Stimulated activated CD4-positive, alpha-beta T cell treated with anti-CD3 and anti-CD28 coated beads, Interleukin-4, amount 100 ng/mL, for 4 hours (primary cell): ENCODE data around the gene AFDN.
"Not testable (repeated sequence)": the region's sequence is repeated elsewhere in the genome, so short reads cannot be mapped to it uniquely, and the experiment has no call there.

Source experiments
- DNase-seq, 2 experiments: peaks; one replicate each; pipeline ENCODE4 v3.0.0-alpha.2; 2020

Gene AFDN

DNA sequence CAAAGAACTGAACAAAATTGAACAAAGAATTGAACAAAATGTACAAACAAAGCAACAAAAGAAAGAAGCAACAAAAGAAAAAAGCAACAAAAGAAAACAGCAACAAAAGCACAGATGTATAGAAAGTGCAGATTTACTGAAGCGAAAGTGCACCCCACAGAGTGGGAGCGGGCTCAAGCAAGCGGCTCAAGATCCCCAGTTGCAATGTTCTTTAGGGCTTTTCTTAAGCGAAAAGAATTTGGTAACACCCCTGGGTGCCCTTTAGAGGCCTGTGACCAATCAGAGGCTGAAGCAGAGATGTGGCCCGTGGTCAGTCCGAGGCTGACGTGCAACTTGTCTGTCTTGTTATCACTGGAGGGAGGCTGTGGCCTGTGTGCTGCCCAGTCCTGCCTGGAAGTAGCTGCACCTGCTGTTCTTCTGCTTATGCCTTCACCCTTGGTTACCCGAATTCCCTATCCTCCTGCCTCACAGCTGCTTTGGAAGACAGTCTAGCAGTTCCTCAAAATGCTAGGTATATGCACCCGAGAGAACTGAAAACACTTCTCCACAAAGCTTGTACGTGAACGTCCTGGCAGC, 157.5 kb downstream of the AFDN start:
- no peak for DNase-seq

DNA sequence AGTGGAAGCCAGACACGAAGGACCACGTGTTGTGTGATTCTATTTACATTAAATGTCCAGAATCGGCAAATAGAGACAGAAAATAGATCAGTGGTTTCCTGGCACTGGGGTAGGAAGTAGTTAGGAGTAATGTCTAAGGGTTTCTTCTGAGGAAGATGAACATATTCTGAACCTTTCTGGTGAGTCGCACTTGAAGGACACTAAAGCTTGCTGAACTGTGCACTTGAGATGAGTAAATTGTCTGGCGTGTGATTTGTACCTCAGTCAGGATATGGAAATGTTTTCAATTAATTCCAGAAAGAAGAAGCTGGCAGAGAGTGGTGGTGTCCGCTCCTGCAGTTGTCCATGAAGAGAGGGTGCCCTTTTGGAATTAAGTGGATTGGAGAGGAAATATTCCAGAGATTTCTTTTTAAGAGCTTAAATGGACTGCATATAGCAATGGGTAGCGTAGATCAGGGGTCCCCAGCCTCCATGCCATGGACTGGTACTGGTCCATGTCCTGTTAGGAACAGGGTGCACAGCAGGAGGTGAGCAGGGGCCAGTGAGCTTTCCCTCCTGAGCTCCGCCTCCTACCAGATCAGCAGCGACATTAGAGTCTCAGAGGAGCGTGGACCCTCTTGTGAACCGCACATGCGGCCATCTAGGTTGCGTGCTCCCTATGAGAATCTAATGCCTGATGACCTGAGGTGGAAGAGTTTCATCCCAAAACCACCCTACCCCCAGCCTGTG, 158.3 kb downstream of the AFDN start:
- DNase-seq = no peak

DNA sequence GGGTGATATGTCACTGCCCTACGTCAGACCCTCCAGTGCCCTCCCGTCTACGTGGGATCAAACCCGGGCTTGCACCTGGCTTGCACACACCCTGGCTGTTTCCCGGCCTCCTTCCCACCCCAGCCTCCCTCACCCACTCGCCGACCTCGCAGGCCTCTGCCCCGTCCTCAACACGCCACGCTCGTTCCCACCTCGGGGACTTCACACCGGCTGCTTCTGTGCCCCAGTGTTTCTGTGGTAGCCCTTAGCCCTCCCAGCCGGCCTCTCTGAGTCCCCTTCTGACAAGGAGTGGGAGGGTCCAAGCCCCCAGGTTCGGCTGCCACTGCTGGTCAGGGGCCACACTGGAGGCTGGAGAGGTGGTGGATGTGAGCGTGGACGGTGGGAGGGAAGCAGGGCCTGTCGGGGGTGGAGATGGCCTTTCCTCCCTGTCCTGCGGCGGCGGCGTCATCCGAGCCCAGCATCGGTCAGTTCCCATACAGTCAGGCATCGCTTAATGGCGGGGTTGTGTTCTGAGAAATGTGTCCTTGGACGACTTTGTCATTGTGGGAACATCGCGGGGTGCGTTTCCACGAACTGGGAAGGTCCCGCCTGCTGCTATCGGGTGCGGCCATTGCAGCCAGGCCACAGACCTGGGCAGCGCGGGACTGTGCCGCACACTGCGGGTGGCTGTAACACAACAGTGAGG, 159.3 kb downstream of the AFDN start:
- DNase-seq = no peak

DNA sequence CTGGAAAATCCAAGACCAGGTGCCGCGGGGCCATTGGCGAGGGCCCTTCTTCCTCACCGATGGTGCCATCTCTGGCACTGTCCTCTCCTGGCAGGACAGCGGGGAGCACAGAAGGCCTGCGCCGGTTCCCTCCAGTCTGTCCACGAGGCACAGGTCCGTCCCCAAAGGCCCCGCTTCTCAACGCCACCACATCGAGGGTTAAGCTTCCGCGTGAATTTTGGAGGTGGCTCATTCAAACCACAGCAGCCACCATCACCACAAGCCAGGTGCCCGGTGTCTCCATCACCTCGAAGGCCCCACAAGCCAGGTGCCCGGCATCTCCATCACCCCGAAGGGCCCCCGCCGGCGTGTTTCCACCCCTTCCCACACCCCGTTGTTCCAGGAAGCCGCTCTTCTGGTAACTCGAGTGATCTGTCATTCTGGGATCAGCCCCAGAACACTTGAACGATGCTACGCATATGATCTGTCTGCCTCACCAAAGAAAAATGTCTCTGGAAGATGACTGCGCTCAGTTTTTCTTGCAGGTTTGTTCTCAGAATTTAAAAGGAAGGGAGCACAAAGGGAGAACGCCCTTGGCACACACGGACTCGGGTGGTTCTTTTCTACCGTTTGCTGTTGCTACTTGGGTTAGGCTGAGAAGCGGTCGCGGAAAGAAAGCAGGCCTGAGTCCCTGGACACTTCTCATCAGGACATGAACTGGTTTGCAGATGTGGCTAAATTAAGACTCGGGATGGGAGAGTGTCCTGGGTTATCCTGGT, 160.9 kb downstream of the AFDN start:
- DNase-seq = no peak

DNA sequence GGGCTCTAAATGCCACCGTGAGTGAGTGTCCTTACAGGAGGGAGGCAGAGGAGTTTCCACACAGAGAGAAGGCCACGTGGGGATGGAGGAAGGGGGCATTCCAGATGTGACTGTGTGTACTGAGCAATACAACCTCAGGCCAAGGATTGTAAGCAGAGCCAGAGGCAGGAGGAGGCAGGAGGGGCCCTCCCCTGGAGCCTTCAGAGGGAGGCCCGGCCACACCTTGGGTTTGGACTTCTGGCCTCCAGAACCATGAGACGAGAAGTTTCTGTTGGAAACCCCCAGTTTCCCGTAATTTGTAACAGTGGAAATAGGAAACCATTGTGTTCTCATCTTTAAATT, 161.4 kb downstream of the AFDN start:
- no peak for DNase-seq

DNA sequence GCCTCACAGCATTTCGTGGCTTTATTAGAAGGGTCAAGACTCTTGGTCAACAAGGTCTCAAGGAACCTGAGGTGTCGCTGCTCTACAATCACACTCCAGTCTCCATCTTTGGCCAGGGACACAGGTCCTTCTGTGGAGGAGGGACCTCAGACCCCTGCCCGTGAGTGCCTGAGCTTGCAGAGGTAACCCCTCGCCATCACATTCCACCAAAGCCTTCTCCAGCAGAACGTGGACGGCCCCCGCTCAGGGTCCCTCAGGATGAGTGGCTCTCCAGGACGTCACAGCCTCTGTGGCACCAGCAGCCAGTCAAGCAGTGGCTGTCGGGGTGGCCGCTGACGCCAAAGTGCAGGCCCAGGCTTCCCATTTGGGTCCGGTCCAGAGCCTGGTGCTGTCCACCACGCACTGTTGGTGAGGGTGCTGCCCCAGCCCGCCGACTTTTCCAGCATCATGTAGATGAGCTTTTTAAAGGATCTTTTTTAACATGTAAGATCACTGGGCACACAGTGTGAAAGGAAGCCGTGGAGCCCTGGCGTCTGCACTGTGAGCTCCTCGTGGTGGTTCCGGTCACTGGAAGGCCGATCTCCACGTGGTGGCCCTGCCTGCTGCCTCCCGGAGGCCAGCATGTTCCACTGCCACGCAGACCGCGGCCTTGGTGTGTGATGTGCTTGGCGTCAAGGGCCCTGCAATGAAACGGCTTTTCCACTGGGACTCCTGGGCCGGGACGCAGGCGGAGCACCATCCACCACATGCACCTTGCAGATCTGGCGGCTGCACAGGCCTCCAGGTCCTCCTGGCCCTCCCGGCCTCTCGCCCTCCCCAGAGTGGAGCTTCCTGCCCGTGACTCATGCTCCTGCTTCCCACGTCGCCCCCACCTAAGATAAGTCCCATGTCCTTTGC, 162.5 kb downstream of the AFDN start:
- DNase-seq = no peak

DNA sequence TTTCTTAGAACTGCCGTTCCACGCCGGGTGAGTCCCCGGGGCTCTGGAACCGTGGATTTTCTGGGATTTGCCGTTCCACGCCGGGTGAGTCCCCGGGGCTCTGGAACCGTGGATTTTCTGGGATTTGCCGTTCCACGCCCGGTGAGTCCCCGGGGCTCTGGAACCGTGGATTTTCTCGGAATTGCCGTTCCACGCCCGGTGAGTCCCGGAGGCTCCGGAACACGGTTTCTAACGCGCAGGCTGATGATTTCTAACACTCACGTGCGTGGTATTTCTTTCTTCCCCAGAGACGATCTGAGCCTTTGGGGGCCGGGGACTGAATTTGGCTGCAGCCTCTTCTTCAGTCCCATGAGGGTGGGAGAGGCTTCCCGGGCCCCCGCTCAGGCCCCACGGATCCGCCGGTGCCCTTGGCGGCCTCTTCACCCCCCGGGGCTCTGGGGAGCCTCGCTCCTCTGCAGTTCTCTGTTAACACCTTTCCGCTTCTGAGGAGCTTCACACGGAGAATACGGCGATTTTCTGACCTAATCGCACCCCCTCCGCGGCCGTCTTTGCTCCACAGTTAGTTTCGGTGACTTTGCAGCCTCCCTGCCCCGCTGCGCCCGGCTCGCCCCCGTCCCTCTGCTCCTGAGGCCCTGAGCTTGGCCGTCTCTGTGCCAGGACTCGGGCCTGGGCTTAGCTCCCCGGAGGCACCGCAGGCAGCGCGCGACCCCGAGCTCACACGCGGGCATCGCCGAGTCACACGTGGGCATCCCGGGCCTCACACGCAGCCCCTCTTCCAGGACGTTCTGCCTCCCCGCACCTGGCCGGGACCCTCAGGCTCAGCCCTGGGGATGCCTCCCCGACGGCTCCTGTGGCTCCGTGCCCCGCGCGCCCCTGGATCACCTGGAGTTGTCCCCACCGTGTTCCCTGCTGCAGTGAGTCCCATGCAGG, 163.6 kb downstream of the AFDN start:
- no peak for DNase-seq

DNA sequence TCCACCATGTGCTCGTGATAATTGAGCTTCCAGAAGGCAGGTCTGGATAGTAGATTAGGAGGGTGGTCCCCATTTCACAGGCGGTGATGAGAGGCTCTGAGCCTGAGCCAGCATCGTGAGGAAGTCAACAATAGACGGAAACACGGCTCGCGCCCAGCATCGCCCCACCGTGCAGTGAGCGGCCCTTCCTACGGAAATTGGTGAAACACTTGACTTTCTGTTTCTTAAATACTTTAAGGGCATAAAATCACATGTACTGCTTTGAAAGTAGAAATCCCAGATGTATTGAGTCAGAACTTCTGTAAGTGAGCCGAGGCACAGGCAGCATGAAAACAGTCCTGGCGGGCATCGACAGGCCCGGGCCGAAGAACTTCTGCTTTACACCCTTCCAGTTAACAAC, 166.5 kb downstream of the AFDN start:
- no peak for DNase-seq

DNA sequence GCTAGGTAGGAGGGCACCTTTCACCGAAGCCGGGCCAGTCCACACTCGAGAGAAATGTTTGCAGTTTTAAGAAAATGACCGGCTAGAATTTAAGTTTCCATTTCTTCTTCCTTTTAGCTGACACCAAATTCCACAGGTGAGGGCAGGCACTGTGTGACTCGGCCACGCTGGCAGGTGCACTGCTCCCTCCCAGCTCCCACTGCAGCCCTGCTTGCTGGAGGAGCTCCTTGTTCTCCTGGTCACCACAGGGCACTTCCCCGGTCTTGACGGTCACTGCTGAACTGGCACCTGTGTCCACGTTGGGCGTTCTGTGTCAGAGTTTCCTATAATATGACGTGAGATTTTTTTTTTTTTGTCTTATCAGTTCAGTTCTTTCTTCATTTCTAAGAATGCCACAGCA, 167.1 kb downstream of the AFDN start:
- no peak for DNase-seq

DNA sequence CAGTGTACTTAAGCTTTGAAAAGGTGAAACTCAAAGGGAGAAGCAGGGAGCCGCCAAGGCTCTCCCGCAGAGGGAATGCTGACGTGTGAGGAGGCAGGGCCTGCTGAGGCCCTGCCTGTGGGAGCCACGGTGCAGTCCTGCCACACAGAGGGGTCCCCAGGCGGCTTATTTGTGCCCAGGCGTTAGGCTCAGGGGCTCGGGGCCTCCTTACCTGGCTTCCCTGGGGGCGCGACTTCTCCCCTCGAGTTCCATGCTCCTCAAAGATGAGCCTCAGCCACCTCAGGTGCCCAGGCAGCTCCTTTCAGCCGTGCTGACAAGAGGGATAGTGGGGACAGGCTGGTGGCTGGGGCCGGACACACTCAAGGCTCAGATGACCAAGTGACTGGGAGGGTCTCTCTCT, 168.6 kb downstream of the AFDN start:
- DNase-seq = no peak

DNA sequence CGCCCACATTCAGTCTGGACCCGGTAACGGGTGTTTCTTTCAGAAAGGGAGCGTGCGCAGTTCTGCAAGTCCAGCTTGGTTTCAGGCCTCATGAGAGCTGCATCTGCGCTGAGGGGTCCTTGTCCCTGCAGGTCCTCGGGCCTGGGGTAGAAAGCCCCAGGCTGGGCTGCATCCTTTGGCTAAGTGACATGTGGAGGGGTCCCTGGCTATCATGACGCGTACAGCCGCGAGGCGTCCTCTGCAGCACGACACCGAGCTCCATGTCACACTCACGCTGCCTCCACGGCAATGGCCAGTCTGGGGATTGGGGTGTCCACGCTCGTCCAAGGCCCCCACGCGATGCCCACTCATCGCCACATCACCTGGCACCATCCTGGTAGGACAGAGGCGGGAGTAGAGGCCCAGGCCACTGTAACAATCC, 169.0 kb downstream of the AFDN start:
- DNase-seq = no peak

DNA sequence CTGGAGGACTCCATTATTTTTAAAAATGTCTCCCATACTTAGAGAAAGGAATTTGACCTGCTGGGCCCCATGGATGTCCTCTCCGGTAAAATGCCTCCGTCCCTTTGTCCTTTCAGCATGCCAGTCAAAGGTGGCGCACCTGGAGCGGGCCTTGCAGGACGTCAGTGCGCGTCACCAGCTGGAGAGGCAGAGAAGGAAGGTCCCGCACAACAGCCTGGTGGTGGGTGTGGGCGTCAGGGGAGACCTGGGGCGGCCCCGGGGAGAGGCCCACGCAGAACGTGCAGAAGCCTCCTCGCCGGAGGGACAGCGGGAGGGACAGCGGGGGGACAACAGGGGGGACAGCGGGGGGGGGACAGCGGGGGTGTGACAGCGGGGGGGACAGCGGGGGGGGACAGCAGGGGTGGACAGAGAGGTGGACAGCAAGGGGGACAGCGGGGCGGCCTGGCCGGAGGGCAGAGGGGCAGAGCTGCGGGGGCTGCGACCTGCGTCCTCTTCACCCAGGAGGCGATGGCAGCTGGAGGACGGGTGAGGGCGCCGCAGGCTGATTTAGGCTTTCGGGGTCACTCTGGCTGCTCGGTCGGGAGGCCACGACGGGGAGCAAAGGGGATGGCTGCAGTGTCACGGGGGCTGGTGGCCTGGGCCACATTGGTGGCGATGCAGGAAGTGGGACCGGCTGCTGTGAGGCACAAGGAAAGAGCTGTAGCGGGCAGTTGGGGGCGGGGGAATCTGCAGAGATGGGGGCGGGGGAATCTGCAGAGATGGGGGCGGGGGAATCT, 169.9 kb downstream of the AFDN start:
- DNase-seq = no peak

DNA sequence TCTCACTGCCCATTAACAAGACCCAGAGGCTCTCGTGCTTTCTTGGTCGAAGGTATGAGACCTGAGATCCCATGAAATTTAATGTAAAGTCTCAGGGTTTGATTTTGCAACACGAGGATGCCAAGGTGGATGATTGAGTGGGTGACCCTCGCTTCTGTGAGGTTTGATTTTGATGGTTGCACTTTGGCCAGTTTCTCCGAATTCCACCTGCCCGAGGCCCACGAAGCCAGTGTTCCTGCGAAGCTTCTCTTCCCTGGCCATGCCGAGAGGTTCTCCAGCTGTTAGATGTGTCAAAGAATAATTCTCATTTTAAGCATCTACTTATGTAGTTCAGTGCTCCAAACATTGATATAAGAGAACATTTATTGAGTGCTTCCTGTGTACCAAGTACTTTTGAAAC, 170.9 kb downstream of the AFDN start, which contains the start of gene KIF25:
Gene KIF25, plus strand, starts transcription at position 30 of the 400 bp plus-strand sequence. CDS start 31,915 bp downstream, outside the sequence.
- DNase-seq = no peak

DNA sequence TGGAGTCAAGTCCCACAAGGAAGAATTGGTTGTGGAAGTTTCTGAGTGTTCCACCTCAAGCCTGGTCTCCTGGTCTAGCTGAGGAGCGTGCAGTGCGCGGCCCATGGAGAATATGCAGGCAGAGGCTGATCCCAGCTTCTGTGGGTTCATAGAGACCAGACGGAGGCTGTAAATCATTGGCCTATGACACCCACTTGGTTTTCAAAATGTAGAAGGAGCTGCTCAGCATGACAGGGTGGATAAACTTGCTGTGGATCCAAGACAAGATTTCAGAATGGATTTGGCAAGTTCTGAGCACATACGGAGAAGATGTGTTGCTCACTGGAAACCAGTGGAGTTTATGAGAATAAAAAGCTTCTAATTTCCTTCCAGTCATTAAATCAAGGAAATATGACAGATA, 171.5 kb downstream of the AFDN start:
- no peak for DNase-seq

DNA sequence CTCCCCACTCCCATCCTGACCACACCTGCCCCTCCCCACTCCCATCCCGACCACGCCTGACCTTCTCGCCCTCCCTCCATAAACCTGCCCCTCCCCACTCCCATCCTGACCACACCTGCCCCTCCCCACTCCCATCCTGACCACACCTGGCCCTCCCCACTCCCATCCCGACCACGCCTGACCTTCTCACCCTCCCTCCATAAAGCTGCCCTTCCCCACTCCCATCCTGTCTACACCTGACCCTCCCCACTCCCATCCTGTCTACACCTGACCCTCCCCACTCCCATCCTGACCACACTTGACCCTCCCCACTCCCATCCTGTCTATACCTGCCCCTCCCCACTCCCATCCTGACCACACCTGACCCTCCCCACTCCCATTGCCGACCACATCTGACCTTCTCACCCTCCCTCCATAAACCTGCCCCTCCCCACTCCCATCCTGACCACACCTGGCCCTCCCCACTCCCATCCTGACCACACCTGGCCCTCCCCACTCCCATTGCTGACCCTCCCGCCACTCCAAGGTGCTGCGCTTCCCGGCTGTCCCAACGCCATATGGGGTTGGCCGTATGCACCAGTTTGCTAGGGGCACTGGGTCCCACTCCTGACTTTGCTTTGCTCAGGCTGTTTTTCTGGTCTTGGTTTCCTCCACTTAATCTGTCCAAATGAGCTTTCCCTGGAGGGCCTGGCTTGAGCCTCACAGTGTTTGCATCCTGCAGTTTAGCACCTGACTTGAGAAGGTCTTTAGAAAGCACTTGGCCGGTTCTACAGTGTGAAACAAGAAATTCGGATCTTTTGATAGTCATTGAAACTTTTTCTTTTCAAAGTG, 173.7 kb downstream of the AFDN start:
- DNase-seq = no peak

DNA sequence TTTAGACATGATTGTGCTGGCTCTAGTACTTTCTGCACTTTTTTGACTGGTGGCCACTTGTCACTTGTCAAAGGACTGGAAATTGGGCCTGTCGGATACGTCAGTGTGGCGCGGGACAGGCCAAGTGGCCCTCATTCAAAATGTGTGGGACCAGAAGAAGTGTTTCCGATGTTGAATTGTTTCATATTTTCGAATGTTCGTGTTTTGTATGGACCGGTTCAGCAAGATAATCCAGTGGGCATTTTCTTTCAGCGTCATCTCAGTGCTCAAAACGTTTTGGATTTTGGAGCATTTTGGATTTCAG, 174.3 kb downstream of the AFDN start:
- DNase-seq = no peak

DNA sequence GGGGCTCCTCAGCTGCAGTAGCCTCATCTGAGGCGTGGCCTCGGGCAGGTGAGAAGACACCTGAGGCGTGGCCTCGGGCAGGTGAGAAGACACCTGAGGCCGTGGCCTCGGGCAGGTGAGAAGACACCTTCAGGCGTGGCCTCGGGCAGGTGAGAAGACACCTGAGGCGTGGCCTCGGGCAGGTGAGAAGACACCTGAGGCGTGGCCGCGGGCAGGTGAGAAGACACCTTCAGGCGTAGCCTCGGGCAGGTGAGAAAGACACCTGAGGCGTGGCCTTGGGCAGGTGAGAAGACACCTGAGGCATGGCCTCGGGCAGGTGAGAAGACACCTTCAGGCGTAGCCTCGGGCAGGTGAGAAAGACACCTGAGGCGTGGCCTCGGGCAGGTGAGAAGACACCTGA, 174.8 kb downstream of the AFDN start:
- DNase-seq = not testable (repeated sequence)

DNA sequence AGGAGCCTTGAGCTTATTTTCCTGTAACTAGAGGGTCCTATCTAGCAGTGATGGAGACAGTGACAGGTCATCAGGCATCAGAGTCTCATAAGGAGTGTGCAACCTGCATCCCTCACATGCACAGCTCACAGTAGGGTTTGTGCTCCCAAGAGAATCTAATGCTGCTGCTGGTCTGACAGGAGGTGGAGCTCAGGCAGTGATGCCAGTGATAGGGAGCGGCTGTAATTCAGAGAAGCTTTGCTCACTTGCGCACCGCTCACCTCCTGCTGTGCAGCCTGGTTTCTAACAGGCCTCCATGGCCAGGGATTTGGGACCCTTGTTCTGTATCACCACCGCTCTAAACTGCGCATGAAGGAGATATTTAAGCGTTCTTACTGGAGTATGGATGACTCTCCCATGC, 176.1 kb downstream of the AFDN start:
- no peak for DNase-seq

DNA sequence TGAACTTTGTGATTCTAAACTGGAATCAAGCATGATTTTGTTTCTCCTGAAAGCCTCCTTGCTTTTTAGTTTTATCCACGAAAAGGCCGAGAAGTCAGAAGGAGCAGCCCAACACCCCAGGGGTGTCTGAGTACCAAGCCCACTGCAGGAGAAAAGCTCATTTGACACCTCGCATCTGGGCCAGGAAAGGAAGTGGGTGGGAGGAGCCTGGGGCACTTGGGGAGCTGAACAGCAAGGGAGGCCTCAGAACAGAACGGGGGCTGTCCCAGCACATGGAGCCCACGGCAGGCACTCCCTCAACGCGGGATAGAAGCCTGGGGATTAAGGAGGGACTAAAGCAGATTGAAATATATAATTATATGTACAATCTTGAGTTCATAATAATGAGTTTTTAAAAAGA, 177.3 kb downstream of the AFDN start:
- no peak for DNase-seq

DNA sequence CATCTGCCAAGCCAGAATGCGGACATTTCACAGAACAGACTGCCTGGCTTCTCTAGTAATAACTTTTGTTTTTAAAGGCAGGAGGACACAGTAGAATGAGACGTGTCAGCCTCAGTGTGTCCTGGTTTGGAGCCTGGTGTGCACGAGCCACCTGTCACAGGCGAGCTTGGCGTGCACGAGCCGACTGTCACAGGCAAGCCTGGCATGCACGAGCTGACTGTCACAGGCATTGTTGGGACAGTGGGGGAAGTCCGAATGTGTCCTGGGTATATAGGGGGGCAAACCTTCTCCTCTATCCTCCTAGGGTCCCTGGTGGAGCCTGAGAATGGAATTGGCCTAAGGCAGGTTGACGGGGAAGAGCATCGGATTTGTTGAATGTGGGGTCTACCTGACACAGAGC, 178.2 kb downstream of the AFDN start:
- no peak for DNase-seq
